HEK293 (cell line): ENCODE results near the gene FMO2.

ENCODE experiments used
- CTCF ChIA-PET: fragments of 350-600 bp; formaldehyde crosslinking; extraction: SDS; loops from one replicate; lab custom pipeline; 2021; ENCODE audit warnings: antibody characterized with exemption; lab: Yijun Ruan, JAX
- POLR2A ChIA-PET: fragments of 300-600 bp; formaldehyde crosslinking; extraction: SDS; loops from one replicate; lab custom pipeline; 2020; ENCODE audit warnings: antibody characterized with exemption, inconsistent platforms; lab: Yijun Ruan, JAX
- H3K27ac ChIP-seq: fragments of 200-500 bp; sonication (Bioruptor generic); 2 replicates; pipeline ENCODE4 v1.5.1; 2014; ENCODE audit warnings: low read depth, low read length, control low read depth, inconsistent platforms; ENCODE audit errors: extremely low read depth
- H3K36me3 ChIP-seq, 2 experiments: fragments of 200-500 bp in 1 of 2; sonication (Bioruptor generic) in 1 of 2; 1 replicate in 1 of 2; 2 replicates in 1 of 2; pipeline ENCODE4 v1.5.1; 2014 to 2017; ENCODE audit warnings: inconsistent platforms in 2 of 2, low read length in 2 of 2; ENCODE audit not compliant: control insufficient read depth in 2 of 2, insufficient read depth in 1 of 2
- H3K4me1 ChIP-seq: fragments of 200-500 bp; sonication (Bioruptor generic); 2 replicates; pipeline ENCODE4 v1.5.1; 2014; ENCODE audit warnings: mild to moderate bottlenecking, low read length, inconsistent platforms; ENCODE audit not compliant: control insufficient read depth, insufficient read depth
- H3K4me3 ChIP-seq: 2 replicates; pipeline ENCODE4 v1.5.1; 2011; ENCODE audit warnings: low read depth, mild to moderate bottlenecking, control low read depth, low read length, moderate library complexity
- H3K9me3 ChIP-seq: fragments of 200-500 bp; sonication (Bioruptor generic); 2 replicates; pipeline ENCODE4 v1.5.1; 2014; ENCODE audit warnings: low read depth, low read length, inconsistent platforms; ENCODE audit not compliant: control insufficient read depth, insufficient read depth
- GFI1B ChIP-seq: fragments of 450-650 bp; formaldehyde crosslinking; IDR thresholded peaks from 2 replicates; pipeline ENCODE4 v1.5.1; 2016; ENCODE audit warnings: missing biosample characterization, missing genetic modification characterization
- SCRT2 ChIP-seq: fragments of 450-650 bp; formaldehyde crosslinking; IDR thresholded peaks from 2 replicates; pipeline ENCODE4 v1.5.1; 2016; ENCODE audit warnings: missing biosample characterization, missing genetic modification characterization
- TCF7L2 ChIP-seq: IDR thresholded peaks from 2 replicates; pipeline ENCODE4 v1.6.1; 2011; ENCODE audit warnings: low read depth, mild to moderate bottlenecking, inconsistent platforms, low read length, moderate library complexity, borderline replicate concordance
- ZBTB17 ChIP-seq: fragments of 450-650 bp; formaldehyde crosslinking; IDR thresholded peaks from 2 replicates; pipeline ENCODE4 v1.5.1; 2016; ENCODE audit warnings: missing biosample characterization, missing genetic modification characterization
- ZNF112 ChIP-seq: fragments of 450-650 bp; formaldehyde crosslinking; IDR thresholded peaks from 2 replicates; pipeline ENCODE4 v1.5.0; 2017; ENCODE audit warnings: missing biosample characterization, missing genetic modification characterization
- ZNF157 ChIP-seq: fragments of 450-650 bp; formaldehyde crosslinking; IDR thresholded peaks from 2 replicates; pipeline ENCODE4 v1.5.1; 2016; ENCODE audit warnings: missing biosample characterization, missing genetic modification characterization
- ZNF19 ChIP-seq: fragments of 450-650 bp; formaldehyde crosslinking; IDR thresholded peaks from 2 replicates; pipeline ENCODE4; 2016; ENCODE audit warnings: missing biosample characterization, missing genetic modification characterization, low read depth
- ZNF2 ChIP-seq: fragments of 450-650 bp; formaldehyde crosslinking; IDR thresholded peaks from 2 replicates; pipeline ENCODE4 v1.5.1; 2016; ENCODE audit warnings: missing biosample characterization, missing genetic modification characterization
- ZNF221 ChIP-seq: fragments of 450-650 bp; formaldehyde crosslinking; IDR thresholded peaks from 2 replicates; pipeline ENCODE4 v1.5.1; 2017; ENCODE audit warnings: missing biosample characterization, missing genetic modification characterization, borderline replicate concordance
- ZNF223 ChIP-seq: fragments of 450-650 bp; formaldehyde crosslinking; IDR thresholded peaks from 2 replicates; pipeline ENCODE4 v1.5.1; 2016; ENCODE audit warnings: missing biosample characterization, missing genetic modification characterization
- ZNF24 ChIP-seq: fragments of 450-650 bp; formaldehyde crosslinking; IDR thresholded peaks from 2 replicates; pipeline ENCODE4 v1.5.1; 2016; ENCODE audit warnings: missing biosample characterization, missing genetic modification characterization
- ZNF324 ChIP-seq: fragments of 450-650 bp; formaldehyde crosslinking; IDR thresholded peaks from 2 replicates; pipeline ENCODE4 v1.5.1; 2016; ENCODE audit warnings: missing biosample characterization, missing genetic modification characterization
- ZNF350 ChIP-seq: fragments of 450-650 bp; formaldehyde crosslinking; IDR thresholded peaks from 2 replicates; pipeline ENCODE4 v1.5.0; 2017; ENCODE audit warnings: missing biosample characterization, mild to moderate bottlenecking, missing genetic modification characterization
- ZNF354C ChIP-seq: fragments of 450-650 bp; formaldehyde crosslinking; IDR thresholded peaks from 2 replicates; pipeline ENCODE4 v1.5.1; 2016; ENCODE audit warnings: missing biosample characterization, missing genetic modification characterization, low read depth, borderline replicate concordance
- ZNF394 ChIP-seq: fragments of 450-650 bp; formaldehyde crosslinking; IDR thresholded peaks from 2 replicates; pipeline ENCODE4 v1.5.1; 2016; ENCODE audit warnings: missing biosample characterization, missing genetic modification characterization, mild to moderate bottlenecking, moderate library complexity, borderline replicate concordance
- ZNF404 ChIP-seq: fragments of 450-650 bp; formaldehyde crosslinking; IDR thresholded peaks from 2 replicates; pipeline ENCODE4 v1.5.1; 2017; ENCODE audit warnings: missing biosample characterization, missing genetic modification characterization
- ZNF510 ChIP-seq: fragments of 450-650 bp; formaldehyde crosslinking; IDR thresholded peaks from 2 replicates; pipeline ENCODE4 v1.5.1; 2018; ENCODE audit warnings: mild to moderate bottlenecking, missing genetic modification characterization, missing biosample characterization; ENCODE audit not compliant: insufficient replicate concordance
- ZNF530 ChIP-seq: fragments of 450-650 bp; formaldehyde crosslinking; IDR thresholded peaks from 2 replicates; pipeline ENCODE4 v1.5.1; 2016; ENCODE audit warnings: low read depth, missing biosample characterization, missing genetic modification characterization
- ZNF571 ChIP-seq: fragments of 450-650 bp; formaldehyde crosslinking; IDR thresholded peaks from 2 replicates; pipeline ENCODE4 v1.5.0; 2017; ENCODE audit warnings: missing biosample characterization, missing genetic modification characterization
- ZNF626 ChIP-seq: fragments of 450-650 bp; sonication (Bioruptor Pico); formaldehyde crosslinking; IDR thresholded peaks from 2 replicates; pipeline ENCODE4 v1.5.1; 2018; ENCODE audit warnings: missing biosample characterization, missing genetic modification characterization, inconsistent platforms
- ZNF670 ChIP-seq: fragments of 450-650 bp; formaldehyde crosslinking; IDR thresholded peaks from 2 replicates; pipeline ENCODE4 v1.5.1; 2016; ENCODE audit warnings: missing biosample characterization, missing genetic modification characterization, low read depth
- ZNF792 ChIP-seq: fragments of 450-650 bp; formaldehyde crosslinking; IDR thresholded peaks from 2 replicates; pipeline ENCODE4 v1.5.1; 2016; ENCODE audit warnings: missing biosample characterization, missing genetic modification characterization
- ZSCAN23 ChIP-seq: fragments of 450-650 bp; formaldehyde crosslinking; IDR thresholded peaks from 2 replicates; pipeline ENCODE4 v1.5.1; 2016; ENCODE audit warnings: missing biosample characterization, missing genetic modification characterization
- ZXDB ChIP-seq: fragments of 450-650 bp; formaldehyde crosslinking; IDR thresholded peaks from 2 replicates; pipeline ENCODE4 v1.5.1; 2016; ENCODE audit warnings: missing biosample characterization, missing genetic modification characterization
- TF ChIP-seq, protein P1 (sequence below): fragments of 450-650 bp; IDR thresholded peaks from 2 replicates; pipeline ENCODE4 v1.5.1; 2018; ENCODE audit warnings: missing biosample characterization, missing genetic modification characterization

FMO2 gene

DNA sequence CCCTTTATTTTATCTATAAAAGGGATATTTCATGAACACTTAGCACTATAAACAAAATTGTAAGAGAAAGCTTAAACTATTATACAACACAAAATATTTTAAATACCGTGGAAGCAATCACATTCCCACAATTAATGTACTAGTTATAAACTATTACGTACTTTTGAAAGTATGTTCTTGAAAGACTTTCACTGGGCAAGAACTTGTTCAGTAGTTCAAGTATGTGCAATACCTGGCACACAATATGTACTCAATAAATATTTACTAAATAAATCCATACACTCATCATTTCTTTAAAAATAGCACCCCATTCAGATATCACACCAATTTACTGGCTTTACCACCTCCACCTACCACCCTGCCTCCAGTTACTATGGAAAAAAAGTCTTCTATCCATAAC is 12.6 kb upstream of the FMO2 start:
- ChIA-PET CTCF (interaction anchor here (0.8 to 1.0 kb wide), 2 partner anchors 17 to 205 kb away, joined by 3 read pairs; no protein-coding TSS in a partner anchor), POLR2A (no interaction called here)
- Histone ChIP-seq H3K9me3 (no peaks in the 10 kb centered on the region), H3K4me1 (no peaks in the 10 kb centered on the region), H3K36me3 (no peaks in the 10 kb centered on the region), H3K4me3 (no peak overlapping the region), H3K27ac (no peak overlapping the region)
- TF ChIP-seq ZNF223 (tag by site-specific recombination) = no peak
- no peak for TF ChIP-seq ZNF394 (tag by site-specific recombination)
- no peak for TF ChIP-seq ZNF157 (tag by site-specific recombination)
- TF ChIP-seq ZNF571 (tag by site-specific recombination) = no peak
- TF ChIP-seq, protein P1, sequence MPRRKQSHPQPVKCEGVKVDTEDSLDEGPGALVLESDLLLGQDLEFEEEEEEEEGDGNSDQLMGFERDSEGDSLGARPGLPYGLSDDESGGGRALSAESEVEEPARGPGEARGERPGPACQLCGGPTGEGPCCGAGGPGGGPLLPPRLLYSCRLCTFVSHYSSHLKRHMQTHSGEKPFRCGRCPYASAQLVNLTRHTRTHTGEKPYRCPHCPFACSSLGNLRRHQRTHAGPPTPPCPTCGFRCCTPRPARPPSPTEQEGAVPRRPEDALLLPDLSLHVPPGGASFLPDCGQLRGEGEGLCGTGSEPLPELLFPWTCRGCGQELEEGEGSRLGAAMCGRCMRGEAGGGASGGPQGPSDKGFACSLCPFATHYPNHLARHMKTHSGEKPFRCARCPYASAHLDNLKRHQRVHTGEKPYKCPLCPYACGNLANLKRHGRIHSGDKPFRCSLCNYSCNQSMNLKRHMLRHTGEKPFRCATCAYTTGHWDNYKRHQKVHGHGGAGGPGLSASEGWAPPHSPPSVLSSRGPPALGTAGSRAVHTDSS (tag by site-specific recombination) = no peak
- no peak for TF ChIP-seq ZNF221 (tag by site-specific recombination)

DNA sequence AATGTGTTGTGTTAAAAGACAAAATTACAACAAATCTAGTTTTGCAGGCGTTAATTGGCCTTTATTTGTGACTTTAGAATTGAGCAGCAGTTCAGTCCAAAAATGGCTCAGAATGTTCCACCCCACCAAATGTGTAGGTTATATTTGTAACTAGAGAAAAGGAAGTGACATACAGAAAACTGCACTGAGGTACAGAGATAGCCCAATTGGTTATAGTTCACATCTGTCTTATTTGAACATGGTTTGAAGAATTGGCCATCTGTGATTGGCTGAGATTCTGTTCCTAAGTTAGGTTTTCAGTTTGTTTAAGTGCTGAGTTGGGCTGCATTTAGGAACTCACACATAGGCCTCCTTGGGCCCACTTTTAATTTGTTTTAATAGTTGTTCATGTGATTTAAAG is 12.0 kb upstream of the FMO2 start:
- no peaks in the 10 kb centered on the region for H3K4me1 ChIP-seq
- no peak overlapping the region for H3K4me3 ChIP-seq
- H3K36me3 ChIP-seq = no peaks in the 10 kb centered on the region
- ChIA-PET CTCF (interaction anchor here (0.6 to 1.1 kb wide), 2 partner anchors 54 to 315 kb away, joined by 3 to 4 read pairs; no protein-coding TSS in a partner anchor), POLR2A (no interaction called here)
- no peaks in the 10 kb centered on the region for H3K9me3 ChIP-seq
- TF ChIP-seq ZNF626 (tag by site-specific recombination) (no peak), ZNF24 (no peak), ZNF2 (tag by site-specific recombination) (no peak), ZNF354C (tag by site-specific recombination) (no peak), ZSCAN23 (tag by site-specific recombination) (no peak), ZNF404 (tag by site-specific recombination) (no peak)
- H3K27ac ChIP-seq = no peak overlapping the region

DNA sequence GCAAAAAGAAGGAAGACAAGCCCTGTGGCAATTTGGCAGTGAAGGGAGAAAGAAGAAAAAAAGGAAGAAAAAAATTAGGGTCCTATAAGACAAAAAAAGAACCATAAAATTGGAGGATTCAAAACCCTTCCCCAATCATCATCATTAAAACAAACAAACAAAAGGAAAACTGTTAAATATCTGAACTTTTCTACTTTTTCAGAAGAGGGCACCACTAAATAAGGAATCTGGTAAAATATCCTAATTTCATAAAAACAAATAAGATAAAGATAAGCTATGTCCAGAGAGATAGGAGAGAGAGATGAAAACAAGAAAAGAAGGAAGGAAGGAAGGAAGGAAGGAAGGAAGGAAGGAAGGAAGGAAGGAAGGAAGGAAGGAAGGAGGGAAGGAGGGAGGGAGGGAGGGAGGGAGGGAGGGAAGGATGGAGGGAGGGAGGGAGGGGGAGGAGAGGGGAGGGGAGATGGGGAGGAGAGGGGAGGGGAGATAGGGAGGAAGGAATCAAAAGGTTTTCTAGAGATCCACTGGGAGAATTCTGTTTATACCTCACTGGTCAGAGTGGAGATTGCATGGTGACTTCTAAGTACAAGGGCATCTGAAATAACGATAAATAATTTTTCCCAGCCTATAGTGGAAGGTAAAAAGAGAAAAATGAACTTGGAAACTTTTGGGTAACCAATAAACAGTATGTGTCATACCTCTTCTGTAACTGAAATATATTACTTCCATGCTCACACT is 10.4 kb upstream of the FMO2 start:
- ChIA-PET POLR2A (no interaction called here), CTCF (interaction anchor here (0.5 to 1.1 kb wide), 5 partner anchors 8 to 485 kb away, joined by 3 to 8 read pairs (median 4); no protein-coding TSS in a partner anchor)
- no peaks in the 10 kb centered on the region for H3K9me3 ChIP-seq
- no peak overlapping the region for H3K27ac ChIP-seq
- no peak overlapping the region for H3K4me3 ChIP-seq
- no peaks in the 10 kb centered on the region for H3K36me3 ChIP-seq
- H3K4me1 ChIP-seq = no peaks in the 10 kb centered on the region
- TF ChIP-seq GFI1B (tag by site-specific recombination) (no peak), ZBTB17 (tag by site-specific recombination) (no peak), ZNF324 (tag by site-specific recombination) (no peak), TCF7L2 (no peak), ZNF112 (no peak), ZNF670 (tag by site-specific recombination) (no peak), ZNF19 (tag by site-specific recombination) (no peak), ZNF792 (tag by site-specific recombination) (no peak), ZNF221 (tag by site-specific recombination) (no peak), ZNF530 (tag by site-specific recombination) (no peak), ZNF510 (tag by site-specific recombination) (no peak), ZXDB (tag by site-specific recombination) (no peak), ZNF350 (tag by site-specific recombination) (no peak), SCRT2 (no peak)
